HG03575 (cell line): Measurements from ENCODE around the gene DES.

Source experiments
- ATAC-seq: cut with Tn5 transposase; IDR thresholded peaks from one replicate; pipeline ENCODE4 v1.9.1; 2021; ENCODE audit not compliant: unreplicated experiment, insufficient number of reproducible peaks, low FRiP score; ENCODE audit errors: extremely low read depth

DES gene

GRCh38 chr2:219416235-219416602 lies 2.0 kb upstream of the DES start:
- ATAC-seq = no peak

- no peak for ATAC-seq
These were observed 1.2 kb upstream of the DES start for GRCh38 chr2:219416938-219417337.

GRCh38 chr2:219417374-219417773 lies 803 bp upstream of the DES start:
- no peak for ATAC-seq

GRCh38 chr2:219419012-219419324 lies 791 bp downstream of the DES start:
- no peak for ATAC-seq

GRCh38 chr2:219419331-219420197 lies 1.4 kb downstream of the DES start:
- no peak for ATAC-seq

GRCh38 chr2:219420687-219421086 lies 2.5 kb downstream of the DES start:
- ATAC-seq = no peak

GRCh38 chr2:219421323-219421722 lies 3.1 kb downstream of the DES start:
- no peak for ATAC-seq

GRCh38 chr2:219422952-219423534 lies 4.9 kb downstream of the DES start:
- ATAC-seq = no peak

- ATAC-seq = no peak
These were observed 5.6 kb downstream of the DES start for GRCh38 chr2:219423652-219424377.

GRCh38 chr2:219425238-219426067 lies 7.3 kb downstream of the DES start:
- ATAC-seq = no peak

- ATAC-seq = no peak
These were observed 7.9 kb downstream of the DES start for GRCh38 chr2:219426068-219426443.

- no peak for ATAC-seq
These were observed 8.5 kb downstream of the DES start for GRCh38 chr2:219426534-219427136.

- no peak for ATAC-seq
These were observed 10.3 kb downstream of the DES start for GRCh38 chr2:219428469-219428868.

- ATAC-seq = no peak
These were observed 11.9 kb downstream of the DES start for GRCh38 chr2:219429958-219430606.

- ATAC-seq = no peak
These were observed 12.7 kb downstream of the DES start for GRCh38 chr2:219430633-219431615.

GRCh38 chr2:219433666-219434467 lies 15.7 kb downstream of the DES start:
- ATAC-seq = no peak

GRCh38 chr2:219434468-219434717 lies 16.2 kb downstream of the DES start:
- ATAC-seq = no peak
